Spleen (tissue), 7 donors: ENCODE results near the gene EFNB2.

Experiments used
- CTCF ChIP-seq, 11 experiments: fragments of 200-600 bp in 7 of 11; fragments of 450-650 bp in 4 of 11; sonication (generic) in 4 of 11; IDR thresholded peaks in 8 of 11; conservative IDR thresholded peaks in 3 of 11; 1 replicate in 7 of 11; 2 replicates in 4 of 11; pipeline versions ENCODE4 v1.4.0 to v1.8.0; 2016 to 2021; ENCODE audit warnings: antibody characterized with exemption in 11 of 11, inconsistent platforms in 4 of 11, mild to moderate bottlenecking in 1 of 11
- POLR2A ChIP-seq, 3 donors: fragments of 450-650 bp; IDR thresholded peaks; one replicate each; pipeline ENCODE4 v1.5.1; 2017; ENCODE audit warnings: antibody characterized with exemption in 3 of 3, mild to moderate bottlenecking in 1 of 3
- POLR2AphosphoS5 ChIP-seq, 3 donors: sonication (generic); formaldehyde crosslinking; IDR thresholded peaks; one replicate each; pipeline ENCODE4 v1.5.1; 2017; ENCODE audit warnings: antibody characterized with exemption in 3 of 3
- donor health status: DM: no; HTN: no; CAD: no; lungs with moderate emphysema.
- donor health status: DM: no; HTN: no; CAD: no.
- donor health status: DM: no; HTN: no; CAD: no.

- TF ChIP-seq CTCF (IDR thresholded peaks at IDR 0.05 in 8 of 11, conservative IDR thresholded peaks at IDR 0.05 in 3 of 11) (no peak), POLR2A (IDR thresholded peaks at IDR 0.05) (no peak), POLR2AphosphoS5 (IDR thresholded peaks at IDR 0.05) (peak in 1 of 3 donors; percentile 21)
These were observed 15.2 kb upstream of the EFNB2 start for GRCh38 chr13:106550570-106551135.
